Activated naive CD4-positive, alpha-beta T cell treated with anti-CD3 and anti-CD28 coated beads, Interleukin-2, amount 10 ng/mL, durations not matched to agents 7 days and 5 days (primary cell): ENCODE data around the gene PCDHA9.
"Not testable (repeated sequence)": the region's sequence is repeated elsewhere in the genome, so short reads cannot be mapped to it uniquely, and the experiment has no call there.

Experiments used
- CTCF ChIA-PET: fragments of 350-600 bp; sonication (Branson Sonifier 250); formaldehyde crosslinking; loops from one replicate; lab custom pipeline; 2021; ENCODE audit warnings: antibody characterized with exemption; lab: Charles Lee
- DNase-seq: peaks from one replicate; pipeline ENCODE4 v3.0.0-alpha.2; 2020
- H3K27ac Mint-ChIP-seq: one replicate; pipeline ENCODE4 v1.8.0; 2021; ENCODE audit warnings: mild to moderate bottlenecking, moderate library complexity, mixed read lengths
- H3K27me3 Mint-ChIP-seq: one replicate; pipeline ENCODE4 v1.8.0; 2021; ENCODE audit warnings: mild to moderate bottlenecking, mixed read lengths
- H3K36me3 Mint-ChIP-seq: one replicate; pipeline ENCODE4 v1.8.0; 2021; ENCODE audit warnings: mixed read lengths
- H3K4me1 Mint-ChIP-seq: one replicate; pipeline ENCODE4 v1.8.0; 2021; ENCODE audit warnings: mixed read lengths
- H3K4me3 Mint-ChIP-seq: one replicate; pipeline ENCODE4 v1.8.0; 2021; ENCODE audit warnings: mild to moderate bottlenecking, moderate library complexity, mixed read lengths
- H3K9me3 Mint-ChIP-seq: one replicate; pipeline ENCODE4 v1.8.0; 2021; ENCODE audit warnings: mixed read lengths

PCDHA9 gene

DNA sequence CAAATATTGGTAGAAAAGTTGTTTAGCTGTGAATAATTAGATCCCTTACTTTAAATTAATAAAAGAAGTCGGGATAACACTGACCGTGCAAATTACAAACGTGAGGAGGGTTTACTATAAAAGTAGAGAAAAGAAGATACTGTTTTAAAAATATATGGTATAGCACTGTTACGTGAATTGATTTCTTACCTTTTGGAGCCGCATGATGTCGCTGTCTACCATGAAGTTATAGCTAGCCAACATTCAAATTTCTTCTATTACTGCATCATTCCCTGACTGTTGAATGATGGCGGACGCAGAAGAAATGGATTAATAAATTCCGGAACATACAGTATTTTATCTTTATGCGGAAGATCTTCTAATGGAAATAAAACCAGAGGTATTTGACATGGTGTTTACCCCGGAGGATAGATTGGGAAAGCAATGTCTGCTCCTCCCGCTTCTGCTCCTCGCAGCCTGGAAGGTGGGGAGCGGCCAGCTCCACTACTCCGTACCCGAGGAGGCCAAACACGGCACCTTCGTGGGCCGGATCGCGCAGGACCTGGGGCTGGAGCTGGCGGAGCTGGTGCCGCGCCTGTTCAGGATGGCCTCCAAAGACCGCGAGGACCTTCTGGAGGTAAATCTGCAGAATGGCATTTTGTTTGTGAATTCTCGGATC lies 20.3 kb upstream of the PCDHA9 start, which contains the start of gene PCDHA6:
TSS of gene PCDHA6 (plus strand) at position 257 of the 658 bp plus-strand sequence. CDS start at position 389, 132 bp downstream.
- Mint-ChIP-seq H3K4me3 (no peak within 1 kb of the TSS), H3K4me1 (no peaks in the 10 kb centered on the region), H3K27ac (peak within 1 kb of the TSS; percentile 58), H3K27me3 (peaks cover 13% of the 10 kb centered on the region), H3K36me3 (peaks cover 4% of the 10 kb centered on the region), H3K9me3 (peaks cover 21% of the 10 kb centered on the region)
- CTCF ChIA-PET: interaction anchor here (1.1 kb wide), 1 partner anchor 29 kb away, joined by 3 read pairs; no protein-coding TSS in a partner anchor
- DNase-seq: no peak

DNA sequence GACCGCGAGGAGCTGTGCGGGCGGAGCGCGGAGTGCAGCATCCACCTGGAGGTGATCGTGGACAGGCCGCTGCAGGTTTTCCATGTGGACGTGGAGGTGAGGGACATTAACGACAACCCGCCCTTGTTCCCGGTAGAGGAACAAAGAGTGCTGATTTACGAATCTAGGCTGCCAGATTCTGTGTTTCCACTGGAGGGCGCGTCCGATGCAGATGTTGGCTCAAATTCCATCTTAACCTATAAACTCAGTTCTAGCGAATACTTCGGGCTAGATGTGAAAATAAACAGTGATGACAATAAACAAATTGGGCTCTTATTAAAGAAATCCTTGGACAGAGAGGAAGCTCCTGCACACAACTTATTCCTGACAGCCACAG lies 19.8 kb upstream of the PCDHA9 start:
- no peak for DNase-seq
- Mint-ChIP-seq H3K36me3 (peaks cover 4% of the 10 kb centered on the region), H3K27me3 (peaks cover 13% of the 10 kb centered on the region), H3K27ac (peak overlapping the region; percentile 58), H3K4me1 (no peaks in the 10 kb centered on the region), H3K9me3 (peaks cover 22% of the 10 kb centered on the region), H3K4me3 (no peak overlapping the region)
- CTCF ChIA-PET: interaction anchor here (1.1 kb wide), 1 partner anchor 30 kb away, joined by 3 read pairs; no protein-coding TSS in a partner anchor

DNA sequence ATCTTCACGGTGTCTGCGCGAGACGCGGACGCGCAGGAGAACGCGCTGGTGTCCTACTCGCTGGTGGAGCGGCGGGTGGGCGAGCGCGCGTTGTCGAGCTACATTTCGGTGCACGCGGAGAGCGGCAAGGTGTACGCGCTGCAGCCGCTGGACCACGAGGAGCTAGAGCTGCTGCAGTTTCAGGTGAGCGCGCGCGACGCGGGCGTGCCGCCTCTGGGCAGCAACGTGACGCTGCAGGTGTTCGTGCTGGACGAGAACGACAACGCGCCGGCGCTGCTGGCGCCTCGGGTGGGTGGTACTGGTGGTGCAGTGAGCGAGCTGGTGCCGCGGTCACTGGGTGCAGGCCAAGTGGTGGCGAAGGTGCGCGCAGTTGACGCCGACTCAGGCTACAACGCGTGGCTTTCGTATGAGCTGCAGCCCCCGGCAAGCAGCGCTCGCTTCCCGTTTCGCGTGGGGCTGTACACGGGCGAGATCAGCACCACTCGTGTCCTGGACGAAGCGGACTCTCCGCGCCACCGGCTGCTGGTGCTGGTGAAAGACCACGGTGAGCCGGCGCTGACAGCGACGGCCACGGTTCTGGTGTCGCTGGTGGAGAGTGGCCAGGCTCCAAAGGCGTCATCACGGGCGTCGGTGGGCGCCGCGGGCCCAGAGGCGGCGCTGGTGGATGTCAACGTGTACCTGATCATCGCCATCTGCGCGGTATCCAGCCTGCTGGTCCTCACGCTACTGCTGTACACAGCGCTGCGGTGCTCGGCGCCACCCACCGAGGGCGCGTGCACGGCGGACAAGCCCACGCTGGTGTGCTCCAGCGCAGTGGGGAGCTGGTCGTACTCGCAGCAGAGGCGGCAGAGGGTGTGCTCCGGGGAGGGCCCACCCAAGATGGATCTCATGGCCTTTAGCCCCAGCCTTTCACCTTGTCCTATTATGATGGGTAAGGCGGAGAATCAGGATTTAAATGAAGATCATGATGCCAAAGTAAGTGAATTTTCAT lies 18.4 kb upstream of the PCDHA9 start:
- H3K36me3 Mint-ChIP-seq, H3K27ac Mint-ChIP-seq, DNase-seq, CTCF ChIA-PET, H3K4me3 Mint-ChIP-seq, H3K4me1 Mint-ChIP-seq: not testable (repeated sequence)
- peaks cover 18% of the 10 kb centered on the region for H3K27me3 Mint-ChIP-seq
- peaks cover 28% of the 10 kb centered on the region for H3K9me3 Mint-ChIP-seq

DNA sequence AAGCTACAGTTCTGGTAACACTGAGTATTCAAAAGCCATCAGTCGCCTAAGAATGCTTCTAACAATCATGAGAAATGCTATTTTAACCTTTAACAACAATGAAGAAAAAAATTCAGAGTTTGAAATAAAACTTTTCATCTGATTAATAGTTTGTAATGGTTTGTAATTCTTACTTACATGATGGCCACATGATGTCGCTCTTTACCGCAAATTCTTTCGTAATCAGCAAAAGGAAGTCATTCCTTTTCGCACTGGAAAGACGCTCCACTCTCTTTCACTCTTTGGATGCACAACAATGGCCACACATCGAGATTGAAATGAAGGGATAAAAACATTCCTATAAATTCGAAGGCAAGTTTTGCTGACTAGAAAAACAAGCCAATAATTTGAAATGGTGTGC lies 14.2 kb upstream of the PCDHA9 start, which contains the start of gene PCDHA7:
TSS of gene PCDHA7 (plus strand) at position 277 of the 400 bp plus-strand sequence. CDS start at position 392, 115 bp downstream.
- Mint-ChIP-seq H3K4me1 (no peaks in the 10 kb centered on the region), H3K9me3 (peaks cover 21% of the 10 kb centered on the region), H3K27ac (peak within 1 kb of the TSS; percentile 24), H3K36me3 (no peaks in the 10 kb centered on the region), H3K27me3 (peaks cover 14% of the 10 kb centered on the region), H3K4me3 (no peak within 1 kb of the TSS)
- DNase-seq: no peak
- CTCF ChIA-PET: no interaction called here

DNA sequence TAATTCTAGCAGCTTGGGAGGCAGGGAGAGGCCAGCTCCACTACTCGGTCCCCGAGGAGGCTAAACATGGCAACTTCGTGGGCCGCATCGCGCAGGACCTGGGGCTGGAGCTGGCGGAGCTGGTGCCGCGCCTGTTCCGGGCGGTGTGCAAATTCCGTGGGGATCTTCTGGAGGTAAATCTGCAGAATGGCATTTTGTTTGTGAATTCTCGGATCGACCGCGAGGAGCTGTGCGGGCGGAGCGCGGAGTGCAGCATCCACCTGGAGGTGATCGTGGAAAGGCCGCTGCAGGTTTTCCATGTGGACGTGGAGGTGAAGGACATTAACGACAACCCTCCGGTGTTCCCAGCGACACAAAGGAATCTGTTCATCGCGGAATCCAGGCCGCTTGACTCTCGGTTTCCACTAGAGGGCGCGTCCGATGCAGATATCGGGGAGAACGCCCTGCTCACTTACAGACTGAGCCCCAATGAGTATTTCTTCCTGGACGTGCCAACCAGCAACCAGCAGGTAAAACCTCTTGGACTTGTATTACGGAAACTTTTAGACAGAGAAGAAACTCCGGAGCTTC lies 13.7 kb upstream of the PCDHA9 start:
- CTCF ChIA-PET, DNase-seq: not testable (repeated sequence)
- H3K27ac Mint-ChIP-seq: peak overlapping the region; percentile 24

DNA sequence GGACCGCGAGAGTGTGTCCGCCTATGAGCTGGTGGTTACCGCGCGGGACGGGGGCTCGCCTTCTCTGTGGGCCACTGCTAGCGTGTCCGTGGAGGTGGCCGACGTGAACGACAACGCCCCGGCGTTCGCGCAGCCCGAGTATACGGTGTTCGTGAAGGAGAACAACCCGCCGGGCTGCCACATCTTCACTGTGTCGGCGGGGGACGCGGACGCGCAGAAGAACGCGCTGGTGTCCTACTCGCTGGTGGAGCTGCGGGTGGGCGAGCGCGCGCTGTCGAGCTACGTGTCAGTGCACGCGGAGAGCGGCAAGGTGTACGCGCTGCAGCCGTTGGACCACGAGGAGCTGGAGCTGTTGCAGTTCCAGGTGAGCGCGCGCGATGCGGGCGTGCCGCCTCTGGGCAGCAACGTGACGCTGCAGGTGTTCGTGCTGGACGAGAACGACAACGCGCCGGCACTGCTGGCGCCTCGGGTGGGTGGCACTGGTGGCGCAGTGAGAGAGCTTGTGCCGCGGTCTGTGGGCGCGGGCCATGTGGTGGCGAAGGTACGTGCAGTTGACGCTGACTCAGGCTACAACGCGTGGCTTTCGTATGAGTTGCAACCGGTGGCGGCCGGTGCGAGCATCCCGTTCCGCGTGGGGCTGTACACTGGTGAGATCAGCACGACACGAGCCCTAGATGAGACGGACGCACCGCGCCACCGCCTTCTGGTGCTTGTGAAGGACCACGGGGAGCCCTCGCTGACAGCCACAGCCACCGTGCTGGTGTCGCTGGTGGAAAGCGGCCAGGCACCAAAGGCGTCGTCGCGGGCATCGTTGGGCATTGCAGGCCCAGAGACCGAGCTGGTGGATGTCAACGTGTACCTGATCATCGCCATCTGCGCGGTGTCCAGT lies 12.3 kb upstream of the PCDHA9 start:
- no peak for DNase-seq
- H3K9me3 Mint-ChIP-seq: peaks cover 26% of the 10 kb centered on the region
- no peaks in the 10 kb centered on the region for H3K36me3 Mint-ChIP-seq
- H3K27ac Mint-ChIP-seq: peak overlapping the region; percentile 33
- H3K4me3 Mint-ChIP-seq: no peak overlapping the region
- H3K4me1 Mint-ChIP-seq: no peaks in the 10 kb centered on the region
- CTCF ChIA-PET: no interaction called here
- peaks cover 10% of the 10 kb centered on the region for H3K27me3 Mint-ChIP-seq

More for the DNA sequence above, 13.7 kb upstream of the PCDHA9 start:
- not testable (repeated sequence) for H3K36me3 Mint-ChIP-seq, H3K4me1 Mint-ChIP-seq, H3K4me3 Mint-ChIP-seq
- Mint-ChIP-seq H3K27me3 (peaks cover 11% of the 10 kb centered on the region), H3K9me3 (peaks cover 20% of the 10 kb centered on the region)

DNA sequence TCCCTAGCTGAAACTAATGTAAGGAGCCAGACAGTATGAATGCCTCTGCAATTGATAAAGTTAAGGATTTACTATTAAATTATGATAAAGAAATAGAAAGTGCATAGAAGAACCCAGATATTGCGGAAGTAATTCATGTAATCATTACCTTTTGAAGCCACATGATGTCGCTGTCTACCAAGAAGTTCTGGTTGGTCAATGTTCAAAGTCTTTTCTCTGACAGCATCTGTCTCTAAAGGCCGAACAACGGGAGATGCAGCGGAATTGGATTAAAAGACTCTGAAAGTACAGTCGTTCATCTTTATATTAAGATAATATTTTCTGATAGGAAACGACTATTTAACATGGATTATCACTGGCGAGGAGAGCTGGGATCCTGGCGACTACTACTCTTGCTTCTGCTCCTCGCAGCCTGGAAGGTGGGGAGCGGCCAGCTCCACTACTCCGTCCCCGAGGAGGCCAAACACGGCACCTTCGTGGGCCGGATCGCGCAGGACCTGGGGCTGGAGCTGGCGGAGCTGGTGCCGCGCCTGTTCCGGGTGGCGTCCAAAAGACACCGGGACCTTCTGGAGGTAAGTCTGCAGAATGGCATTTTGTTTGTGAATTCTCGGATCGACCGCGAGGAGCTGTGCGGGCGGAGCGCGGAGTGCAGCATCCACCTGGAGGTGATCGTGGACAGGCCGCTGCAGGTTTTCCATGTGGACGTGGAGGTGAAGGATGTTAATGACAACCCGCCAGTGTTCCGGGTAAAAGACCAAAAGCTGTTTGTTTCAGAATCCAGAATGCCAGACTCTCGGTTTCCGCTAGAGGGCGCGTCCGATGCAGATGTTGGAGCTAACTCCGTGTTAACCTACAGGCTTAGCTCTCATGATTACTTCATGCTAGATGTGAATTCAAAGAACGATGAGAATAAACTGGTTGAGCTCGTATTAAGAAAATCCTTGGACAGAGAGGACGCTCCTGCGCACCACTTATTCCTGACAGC lies 6.9 kb upstream of the PCDHA9 start, which contains the start of gene PCDHA8:
TSS of gene PCDHA8 (plus strand) at position 210 of the 985 bp plus-strand sequence. CDS start at position 345, 135 bp downstream.
- DNase-seq: no peak
- Mint-ChIP-seq H3K4me1 (no peaks in the 10 kb centered on the region), H3K4me3 (no peak within 1 kb of the TSS), H3K9me3 (peaks cover 21% of the 10 kb centered on the region), H3K36me3 (no peaks in the 10 kb centered on the region), H3K27ac (peak within 1 kb of the TSS; percentile 42), H3K27me3 (peaks cover 4% of the 10 kb centered on the region)
- CTCF ChIA-PET: interaction anchor here (0.5 to 1.5 kb wide), 5 partner anchors 18 to 557 kb away, joined by 3 read pairs; no protein-coding TSS in a partner anchor

DNA sequence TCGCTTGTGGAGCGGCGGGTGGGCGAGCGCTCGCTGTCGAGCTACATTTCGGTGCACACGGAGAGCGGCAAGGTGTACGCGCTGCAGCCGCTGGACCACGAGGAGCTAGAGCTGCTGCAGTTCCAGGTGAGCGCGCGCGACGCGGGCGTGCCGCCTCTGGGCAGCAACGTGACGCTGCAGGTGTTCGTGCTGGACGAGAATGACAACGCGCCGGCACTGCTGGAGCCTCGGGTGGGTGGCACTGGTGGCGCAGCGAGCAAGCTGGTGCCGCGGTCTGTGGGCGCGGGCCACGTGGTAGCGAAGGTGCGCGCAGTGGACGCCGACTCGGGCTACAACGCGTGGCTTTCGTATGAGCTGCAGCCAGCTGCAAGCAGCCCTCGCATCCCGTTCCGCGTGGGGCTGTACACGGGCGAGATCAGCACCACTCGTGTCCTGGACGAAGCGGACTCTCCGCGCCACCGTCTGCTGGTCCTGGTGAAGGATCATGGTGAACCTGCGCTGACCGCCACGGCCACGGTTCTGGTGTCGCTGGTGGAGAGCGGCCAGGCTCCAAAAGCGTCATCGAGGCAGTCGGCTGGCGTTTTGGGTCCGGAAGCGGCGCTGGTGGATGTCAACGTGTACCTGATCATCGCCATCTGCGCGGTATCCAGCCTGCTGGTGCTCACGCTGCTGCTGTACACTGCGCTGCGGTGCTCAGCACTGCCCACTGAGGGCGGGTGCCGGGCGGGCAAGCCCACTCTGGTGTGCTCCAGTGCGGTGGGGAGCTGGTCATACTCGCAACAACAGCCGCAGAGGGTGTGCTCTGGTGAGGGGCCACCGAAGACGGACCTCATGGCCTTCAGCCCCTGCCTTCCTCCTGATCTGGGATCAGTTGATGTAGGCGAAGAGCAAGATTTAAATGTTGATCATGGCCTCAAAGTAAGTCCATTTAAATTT lies 5.1 kb upstream of the PCDHA9 start:
- Mint-ChIP-seq H3K27ac (no peak overlapping the region), H3K4me1 (no peaks in the 10 kb centered on the region), H3K27me3 (peaks cover 4% of the 10 kb centered on the region), H3K4me3 (no peak overlapping the region), H3K36me3 (no peaks in the 10 kb centered on the region), H3K9me3 (peaks cover 27% of the 10 kb centered on the region)
- DNase-seq: no peak
- CTCF ChIA-PET: no interaction called here

DNA sequence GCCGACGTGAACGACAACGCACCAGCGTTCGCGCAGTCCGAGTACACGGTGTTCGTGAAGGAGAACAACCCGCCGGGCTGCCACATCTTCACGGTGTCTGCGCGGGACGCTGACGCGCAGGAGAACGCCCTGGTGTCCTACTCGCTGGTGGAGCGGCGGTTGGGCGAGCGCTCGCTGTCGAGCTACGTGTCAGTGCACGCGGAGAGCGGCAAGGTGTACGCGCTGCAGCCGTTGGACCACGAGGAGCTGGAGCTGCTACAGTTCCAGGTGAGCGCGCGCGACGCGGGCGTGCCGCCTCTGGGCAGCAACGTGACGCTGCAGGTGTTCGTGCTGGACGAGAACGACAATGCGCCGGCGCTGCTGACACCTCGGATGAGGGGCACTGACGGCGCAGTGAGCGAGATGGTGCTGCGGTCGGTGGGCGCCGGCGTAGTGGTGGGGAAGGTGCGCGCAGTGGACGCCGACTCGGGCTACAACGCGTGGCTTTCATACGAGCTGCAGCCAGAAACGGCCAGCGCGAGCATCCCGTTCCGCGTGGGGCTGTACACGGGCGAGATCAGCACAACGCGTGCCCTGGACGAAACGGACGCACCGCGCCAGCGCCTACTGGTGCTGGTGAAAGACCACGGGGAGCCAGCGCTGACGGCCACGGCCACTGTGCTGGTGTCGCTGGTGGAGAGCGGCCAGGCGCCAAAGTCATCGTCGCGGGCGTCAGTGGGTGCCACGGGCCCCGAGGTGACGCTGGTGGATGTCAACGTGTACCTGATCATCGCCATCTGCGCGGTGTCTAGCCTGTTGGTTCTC lies 1.9 kb downstream of the PCDHA9 start:
- H3K36me3 Mint-ChIP-seq, H3K27me3 Mint-ChIP-seq, CTCF ChIA-PET, H3K4me1 Mint-ChIP-seq, DNase-seq, H3K9me3 Mint-ChIP-seq, H3K4me3 Mint-ChIP-seq, H3K27ac Mint-ChIP-seq: not testable (repeated sequence)

DNA sequence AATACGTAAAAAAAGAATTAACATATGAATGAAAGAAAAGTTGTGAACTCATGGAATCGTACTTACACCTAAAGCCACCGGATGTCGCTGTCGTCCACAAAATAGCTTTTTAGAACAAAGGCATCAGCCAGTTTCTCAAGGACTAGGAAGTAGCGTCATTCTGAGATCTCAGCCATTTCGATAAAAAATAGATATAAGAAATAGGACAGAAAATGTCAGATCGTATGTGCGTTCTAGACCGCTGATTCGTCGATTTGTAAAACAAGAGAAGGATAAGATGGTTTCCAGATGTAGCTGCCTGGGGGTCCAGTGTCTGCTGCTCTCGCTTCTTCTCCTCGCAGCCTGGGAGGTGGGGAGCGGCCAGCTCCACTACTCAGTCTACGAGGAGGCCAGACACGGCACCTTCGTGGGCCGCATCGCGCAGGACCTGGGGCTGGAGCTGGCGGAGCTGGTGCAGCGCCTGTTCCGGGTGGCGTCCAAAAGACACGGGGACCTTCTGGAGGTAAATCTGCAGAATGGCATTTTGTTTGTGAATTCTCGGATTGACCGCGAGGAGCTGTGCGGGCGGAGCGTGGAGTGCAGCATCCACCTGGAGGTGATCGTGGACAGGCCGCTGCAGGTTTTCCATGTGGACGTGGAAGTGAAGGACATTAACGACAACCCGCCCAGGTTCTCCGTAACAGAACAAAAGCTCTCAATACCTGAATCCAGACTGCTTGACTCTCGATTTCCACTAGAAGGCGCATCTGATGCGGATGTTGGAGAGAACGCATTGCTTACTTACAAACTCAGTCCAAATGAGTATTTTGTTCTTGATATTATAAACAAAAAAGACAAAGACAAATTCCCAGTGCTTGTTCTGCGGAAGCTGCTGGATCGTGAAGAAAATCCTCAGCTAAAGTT lies 7.8 kb downstream of the PCDHA9 start, which contains the start of gene PCDHA10:
TSS of gene PCDHA10 (plus strand) at position 126 of the 903 bp plus-strand sequence. CDS start at position 278, 152 bp downstream.
- peaks cover 20% of the 10 kb centered on the region for H3K9me3 Mint-ChIP-seq
- DNase-seq: no peak
- H3K27ac Mint-ChIP-seq: peak within 1 kb of the TSS; percentile 28
- peaks cover 4% of the 10 kb centered on the region for H3K27me3 Mint-ChIP-seq
- no peaks in the 10 kb centered on the region for H3K36me3 Mint-ChIP-seq
- no peaks in the 10 kb centered on the region for H3K4me1 Mint-ChIP-seq
- no peak within 1 kb of the TSS for H3K4me3 Mint-ChIP-seq
- CTCF ChIA-PET: interaction anchor here (1.0 kb wide), 1 partner anchor 13 kb away, joined by 3 read pairs; no protein-coding TSS in a partner anchor
